D341Med (cell line): ENCODE data around the gene PITPNB.

Experiments
- DNase-seq: peaks from one replicate; pipeline ENCODE4 v3.0.0; 2012; ENCODE audit warnings: low spot score

PITPNB gene

DNA sequence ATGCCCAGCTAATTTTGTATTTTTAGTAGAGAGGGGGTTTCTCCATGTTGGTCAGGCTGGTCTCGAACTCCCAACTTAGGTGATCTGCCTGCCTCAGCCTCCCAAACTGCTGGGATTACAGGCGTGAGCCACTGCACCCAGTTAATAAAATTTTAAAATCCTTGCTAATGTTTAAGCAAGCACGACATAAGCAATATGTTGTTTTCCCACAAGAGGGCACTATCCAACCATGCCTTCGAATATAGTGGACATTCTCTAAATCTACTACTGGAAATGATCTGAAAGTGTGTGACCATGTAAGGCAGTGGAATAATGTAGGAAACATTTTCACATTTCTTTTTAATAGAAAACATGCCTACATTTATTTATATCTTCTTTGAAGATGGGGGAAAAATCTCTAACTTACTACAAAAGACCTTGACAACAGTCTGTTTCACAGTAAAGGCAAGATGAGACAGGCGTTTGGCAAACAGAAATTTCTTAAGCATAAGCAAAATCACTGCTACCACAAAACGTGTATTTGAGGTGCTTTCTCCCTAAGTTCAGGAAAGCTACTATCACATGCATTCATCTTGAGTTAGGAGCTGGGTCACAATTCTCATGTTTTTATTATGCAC is 38.2 kb downstream of the PITPNB start:
- DNase-seq = no peak

DNA sequence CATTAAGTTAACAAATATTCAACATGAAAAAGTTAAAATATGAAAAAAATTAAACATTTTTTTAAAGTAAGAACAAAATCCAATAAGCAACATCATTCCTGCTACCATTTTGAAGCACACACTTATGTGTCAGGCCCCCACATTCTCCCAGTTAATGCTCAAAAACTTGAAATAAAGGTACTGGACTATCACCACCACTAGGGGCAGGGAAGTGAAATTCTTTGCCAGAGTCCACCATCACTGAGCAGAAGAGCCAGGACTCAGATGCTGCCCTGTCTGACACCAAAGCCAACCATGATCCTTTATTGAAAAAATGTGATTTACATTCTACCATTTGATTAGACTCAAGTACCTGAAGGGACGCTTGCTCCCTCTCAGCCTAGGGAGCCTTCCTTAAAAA is 39.1 kb downstream of the PITPNB start:
- DNase-seq = peak; percentile 52

DNA sequence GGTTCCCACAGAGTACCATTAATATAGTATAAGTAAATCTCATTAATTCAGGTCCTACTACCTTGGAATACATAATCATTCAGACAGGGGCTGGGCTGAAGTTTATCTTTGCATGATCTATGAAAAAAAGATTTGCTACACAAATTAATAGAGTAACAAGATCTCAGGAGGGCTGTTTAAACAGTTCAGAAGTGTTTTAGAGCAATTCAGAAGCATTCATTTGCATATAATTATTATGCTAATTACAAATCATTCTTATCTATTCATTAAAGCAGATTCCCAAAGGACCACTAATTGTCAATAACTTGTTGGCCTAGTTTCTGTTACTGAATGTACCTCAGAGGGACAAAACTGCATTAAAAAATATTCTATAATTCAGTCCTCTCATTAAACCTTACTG is 40.5 kb downstream of the PITPNB start:
- DNase-seq = no peak

DNA sequence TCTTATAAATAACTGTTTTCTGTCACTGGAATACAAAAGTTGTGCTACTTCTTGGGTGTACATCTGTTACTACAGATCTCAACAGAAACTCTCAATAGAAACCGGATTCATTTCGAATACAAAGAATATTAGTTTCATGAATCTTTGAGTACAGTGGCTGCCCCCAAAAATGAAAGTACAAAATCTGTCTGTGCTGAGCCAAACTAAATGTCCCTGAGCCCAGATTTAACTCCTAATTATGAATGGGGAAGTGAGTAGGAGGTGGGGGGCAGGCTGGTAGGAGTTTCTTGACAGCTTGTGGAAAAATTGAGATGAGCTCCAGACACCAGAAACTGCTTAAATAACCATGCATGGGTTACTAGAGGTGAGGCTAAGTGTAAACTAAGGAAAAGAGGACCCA is 41.6 kb downstream of the PITPNB start:
- DNase-seq = no peak

DNA sequence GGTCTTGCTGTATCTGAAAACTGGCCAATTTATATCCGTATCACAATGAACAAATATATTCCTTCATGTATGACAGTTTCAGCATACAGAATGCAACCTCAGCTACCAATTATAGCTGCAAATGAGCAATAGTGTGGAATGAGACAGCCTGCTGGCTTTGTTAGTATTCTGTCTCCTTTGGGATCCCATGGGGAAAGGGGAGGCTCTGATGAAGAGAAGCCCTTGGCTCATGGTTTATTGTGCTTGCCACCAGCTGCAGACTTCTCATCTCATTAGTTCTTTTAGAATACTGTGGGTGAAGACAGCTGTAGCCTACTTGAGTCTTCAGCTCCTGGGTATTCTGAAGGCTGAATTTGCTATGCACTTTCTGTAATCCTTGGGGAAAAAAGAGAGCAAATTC is 42.4 kb downstream of the PITPNB start:
- DNase-seq = peak; percentile 75

DNA sequence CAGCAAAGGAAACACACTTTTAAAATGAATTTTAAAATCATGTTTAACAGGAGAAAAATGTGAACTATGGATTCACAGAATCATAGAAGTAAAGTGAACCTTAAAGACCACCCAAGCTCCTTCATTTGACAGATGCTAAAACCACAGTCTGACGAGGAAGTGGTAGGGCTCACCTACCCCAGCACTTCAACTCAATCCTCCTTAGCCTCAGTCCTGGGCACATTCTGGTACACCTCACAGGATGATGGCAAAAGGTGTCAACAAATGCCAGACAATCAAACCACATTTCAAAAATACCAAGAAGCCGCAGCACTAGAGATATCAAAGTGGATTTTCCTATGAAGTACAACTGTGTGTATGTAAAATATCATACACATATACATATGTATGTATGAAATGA is 43.1 kb downstream of the PITPNB start:
- no peak for DNase-seq

DNA sequence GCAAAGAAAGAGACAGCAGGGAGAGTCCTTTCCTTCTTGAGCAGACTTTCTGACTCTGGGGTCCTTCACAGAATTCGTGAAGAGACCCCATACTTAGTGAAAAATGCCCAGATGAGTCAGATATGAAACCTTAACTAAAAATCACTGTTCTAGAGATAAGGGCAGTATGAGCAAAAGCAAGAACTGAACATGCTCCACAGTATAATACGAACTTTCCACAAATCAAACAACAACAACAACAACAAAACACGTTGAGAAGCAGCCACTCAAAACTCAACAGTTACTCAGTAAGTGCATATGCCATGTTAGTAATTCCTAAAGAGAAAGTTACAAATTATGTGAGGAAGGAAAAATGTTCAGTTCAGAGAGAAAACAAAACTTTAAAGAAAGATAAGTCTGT is 44.3 kb downstream of the PITPNB start:
- DNase-seq = no peak

DNA sequence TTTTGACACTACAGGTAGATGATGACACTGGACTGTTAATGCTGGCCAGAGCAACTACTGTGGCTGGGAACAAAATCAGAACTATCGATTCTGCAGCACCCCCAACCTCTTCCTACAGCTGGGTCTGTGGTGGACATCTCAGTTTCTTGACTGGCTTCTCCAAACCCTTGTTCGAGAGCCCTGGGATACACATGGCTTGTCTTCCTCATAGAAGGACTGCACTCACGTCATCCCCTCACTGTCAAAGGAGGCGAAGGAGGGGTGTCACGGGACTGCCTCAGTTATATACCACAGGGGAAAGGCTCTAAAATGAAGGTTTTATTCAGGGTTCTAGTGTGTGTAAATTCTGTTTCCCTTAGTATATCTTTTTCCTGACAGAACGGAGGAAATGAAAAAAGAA is 44.9 kb downstream of the PITPNB start:
- DNase-seq = no peak

DNA sequence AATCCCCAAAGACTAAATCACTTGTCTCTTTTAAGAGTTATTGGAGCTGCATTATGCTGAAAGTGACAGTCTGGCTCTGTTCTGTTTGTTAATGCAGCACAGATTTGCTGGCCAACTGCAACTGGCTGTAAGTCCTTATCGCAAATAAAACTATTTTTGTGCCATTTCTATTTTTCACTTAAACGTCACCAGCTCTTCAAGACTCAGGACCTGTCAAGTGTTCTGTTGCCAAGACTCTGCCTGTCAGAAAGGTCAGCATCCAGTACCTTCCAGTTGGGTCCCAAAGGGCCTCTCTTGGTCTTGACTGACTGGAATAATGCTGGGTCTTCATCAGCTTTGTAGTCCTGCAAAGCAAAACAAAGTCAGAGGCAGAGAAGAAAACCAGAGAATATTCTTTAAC is 45.6 kb downstream of the PITPNB start:
- DNase-seq = no peak

DNA sequence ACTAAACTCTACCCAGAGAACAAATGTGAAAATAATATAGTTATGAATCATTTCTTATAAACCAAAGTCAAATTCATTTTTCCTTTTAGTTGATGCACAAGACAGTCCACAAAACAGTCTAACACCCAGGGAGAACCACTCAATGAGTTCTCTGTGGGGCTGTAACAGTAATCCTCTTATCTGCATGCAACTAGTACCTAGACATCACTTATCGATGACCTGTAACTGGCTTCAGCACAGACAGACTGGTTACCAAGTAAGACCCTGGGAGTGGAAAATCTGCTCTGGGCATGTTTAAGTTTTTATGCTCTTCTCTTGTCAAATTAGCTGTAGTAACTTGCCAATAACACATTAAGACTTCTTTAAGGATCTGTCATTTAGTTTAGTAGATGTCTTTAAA is 46.6 kb downstream of the PITPNB start:
- no peak for DNase-seq

DNA sequence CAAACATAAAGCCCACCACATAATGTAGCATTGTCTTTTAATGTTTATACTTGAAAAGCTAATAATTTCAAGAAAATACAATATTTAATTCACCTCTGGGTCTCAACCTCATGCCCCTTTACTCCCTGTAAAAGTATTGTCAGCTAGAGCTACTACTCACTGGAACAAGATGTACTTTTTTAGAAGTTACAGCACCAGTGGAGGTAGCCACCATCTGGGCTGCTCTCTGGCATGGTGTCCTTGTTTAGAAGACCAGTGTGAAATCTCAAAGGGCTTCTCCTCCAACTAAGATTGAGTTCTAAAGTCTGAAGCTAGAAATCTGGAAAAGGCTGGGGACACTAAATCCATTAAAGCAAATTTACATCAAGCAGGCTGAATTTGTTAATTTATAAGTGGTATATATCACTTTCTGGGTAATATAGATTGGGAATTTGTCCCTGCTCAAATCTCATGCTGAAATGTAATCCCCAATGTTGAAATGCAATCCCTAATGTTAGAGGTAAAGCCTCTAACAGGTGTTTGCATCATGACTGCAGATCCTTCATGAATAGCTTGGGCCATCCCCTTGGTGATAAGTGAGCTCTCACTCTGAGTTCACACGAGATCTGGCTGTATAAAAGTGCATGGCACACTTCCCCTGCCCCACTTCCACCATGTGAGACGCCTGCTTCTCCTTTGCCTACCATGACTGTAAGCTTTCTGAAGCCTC is 47.6 kb downstream of the PITPNB start:
- DNase-seq = no peak

DNA sequence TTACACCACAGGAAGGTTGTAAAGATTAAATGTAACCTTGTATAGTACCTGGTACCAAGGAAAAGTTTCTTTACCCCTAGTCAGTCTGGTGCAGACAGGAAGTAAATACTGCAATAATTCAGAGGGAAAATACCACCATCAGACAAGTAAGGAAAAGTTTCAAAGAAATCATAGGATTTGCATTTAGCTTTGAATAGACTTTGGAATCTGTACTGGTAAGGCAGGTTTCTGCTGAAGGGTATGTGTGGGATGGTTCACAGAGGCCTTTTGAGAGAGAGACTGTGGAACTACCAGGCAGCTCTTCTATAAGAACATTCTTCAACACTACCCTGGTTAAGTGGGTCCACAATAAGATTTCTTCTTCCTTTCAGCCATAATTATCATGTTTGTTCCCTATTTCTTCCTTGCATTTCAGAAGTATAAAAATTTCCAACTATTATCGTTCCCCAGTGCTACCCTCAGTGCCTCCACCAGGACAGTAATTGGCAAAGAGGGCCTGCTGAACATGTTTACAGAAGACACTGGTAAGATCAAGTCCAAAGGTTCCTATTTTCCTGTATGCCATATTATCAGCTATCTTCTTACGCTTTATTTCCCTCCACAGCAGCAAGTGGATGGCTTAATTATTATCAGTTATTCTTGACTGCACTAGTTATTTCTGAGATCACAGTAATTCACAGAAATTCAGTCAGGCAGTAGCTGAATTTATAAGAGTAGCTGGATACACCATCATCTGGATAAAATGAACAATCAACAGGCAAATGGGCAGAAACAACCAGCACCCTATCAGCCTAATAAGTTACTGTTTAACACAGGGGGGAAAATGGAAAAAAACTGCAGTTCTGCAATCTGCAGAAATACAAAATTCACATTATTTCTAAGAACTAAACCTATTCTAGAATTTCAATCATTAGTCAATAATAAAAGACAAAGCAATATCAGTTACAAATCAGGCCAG is 48.5 kb downstream of the PITPNB start:
- no peak for DNase-seq

DNA sequence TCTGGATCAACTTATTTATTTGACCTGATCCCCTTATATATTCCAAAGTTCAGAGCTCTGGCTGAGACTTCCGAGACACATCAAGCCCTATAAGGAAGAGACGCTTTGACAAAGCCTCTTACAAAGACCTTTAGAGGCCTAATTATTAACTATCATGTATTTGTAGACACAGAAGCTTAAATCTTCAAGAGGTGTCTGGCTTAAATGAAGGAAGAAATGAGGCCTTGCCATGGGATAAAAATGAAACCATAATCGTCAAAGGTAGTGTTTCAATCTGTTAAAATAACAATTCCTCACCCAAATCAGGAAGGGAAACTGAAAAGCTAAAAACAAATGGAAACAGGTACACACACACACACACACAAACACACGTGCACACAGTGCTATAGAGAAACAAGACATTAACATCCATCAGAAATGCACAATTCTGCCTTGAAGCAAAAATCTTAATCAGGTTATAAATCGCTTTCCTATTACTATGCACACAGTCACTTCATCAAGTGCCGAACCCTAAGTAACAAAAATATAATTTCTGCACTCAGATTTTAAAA is 50.2 kb downstream of the PITPNB start:
- no peak for DNase-seq

DNA sequence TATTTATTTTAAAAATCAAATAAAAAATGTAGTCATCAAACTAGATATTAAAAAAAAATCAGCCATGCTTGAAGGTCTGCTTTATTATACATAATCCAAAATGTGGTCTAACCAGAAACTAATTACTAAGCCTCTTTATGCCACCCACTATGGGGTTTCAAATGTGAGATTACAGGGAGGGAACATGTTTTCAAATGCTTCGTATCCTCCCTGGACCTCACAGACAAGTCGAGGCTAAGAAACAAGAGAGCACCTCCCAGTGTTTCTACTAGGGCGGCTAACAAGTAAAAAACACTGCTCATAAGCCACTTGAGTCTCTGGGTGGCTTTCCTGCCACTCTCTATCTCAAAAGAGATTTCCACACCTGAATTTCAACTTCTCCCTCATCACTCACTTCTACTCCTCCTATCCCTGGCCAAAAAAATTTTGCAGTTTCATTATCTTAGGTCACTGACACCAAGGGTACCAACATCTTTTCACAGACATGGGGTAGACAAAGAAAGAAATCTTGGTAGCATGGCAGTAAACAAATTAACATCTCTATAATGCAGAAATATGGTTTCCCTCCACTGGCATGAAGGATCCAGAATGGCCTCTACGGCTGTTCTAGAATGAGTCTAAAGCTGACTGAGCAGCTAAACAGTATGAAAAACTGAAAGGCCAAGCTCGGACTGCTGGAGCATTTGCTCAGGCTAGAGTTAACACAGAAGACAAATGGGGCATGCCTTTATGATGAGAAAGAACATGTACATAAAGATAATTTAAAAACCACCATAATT is 50.9 kb downstream of the PITPNB start:
- DNase-seq = no peak

DNA sequence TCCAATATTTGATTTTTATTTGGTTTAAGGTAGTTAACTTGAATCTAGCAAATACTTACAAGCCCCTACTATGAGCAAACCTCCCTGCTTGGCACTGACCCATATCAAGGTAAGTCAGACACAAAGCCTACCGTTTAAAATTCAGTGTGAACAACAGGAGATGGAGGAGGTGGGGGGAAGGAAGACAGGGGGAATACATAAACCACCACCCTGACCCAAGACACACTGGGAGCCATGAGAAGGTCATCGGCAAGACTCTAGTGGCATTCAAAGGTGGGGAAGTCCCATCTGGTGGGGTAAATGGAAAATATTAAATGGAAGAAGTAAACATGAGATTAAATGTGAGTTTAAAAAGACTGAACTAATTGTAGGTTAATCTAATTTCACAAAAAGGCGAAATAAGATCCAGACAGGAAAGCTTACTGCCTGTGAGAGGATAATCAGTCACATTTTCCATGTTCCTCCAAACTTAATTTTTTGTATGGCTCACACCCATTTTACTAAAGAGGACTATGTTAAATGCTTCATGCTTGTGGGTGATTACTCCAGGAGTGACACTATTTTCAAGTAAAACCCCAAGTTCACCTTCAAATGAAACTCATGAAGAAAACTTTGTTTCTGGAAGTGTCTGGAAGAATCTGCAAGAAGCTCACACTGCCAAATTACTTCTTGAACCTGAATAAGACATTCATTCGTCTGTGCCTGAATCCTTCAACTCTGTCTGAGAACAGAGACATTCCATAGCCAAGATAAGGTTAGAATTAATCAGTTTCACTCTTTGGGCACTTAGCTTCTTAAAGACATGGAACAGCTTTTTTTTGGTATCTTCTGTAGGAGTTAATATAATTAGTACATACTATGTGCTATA is 51.7 kb downstream of the PITPNB start:
- no peak for DNase-seq

DNA sequence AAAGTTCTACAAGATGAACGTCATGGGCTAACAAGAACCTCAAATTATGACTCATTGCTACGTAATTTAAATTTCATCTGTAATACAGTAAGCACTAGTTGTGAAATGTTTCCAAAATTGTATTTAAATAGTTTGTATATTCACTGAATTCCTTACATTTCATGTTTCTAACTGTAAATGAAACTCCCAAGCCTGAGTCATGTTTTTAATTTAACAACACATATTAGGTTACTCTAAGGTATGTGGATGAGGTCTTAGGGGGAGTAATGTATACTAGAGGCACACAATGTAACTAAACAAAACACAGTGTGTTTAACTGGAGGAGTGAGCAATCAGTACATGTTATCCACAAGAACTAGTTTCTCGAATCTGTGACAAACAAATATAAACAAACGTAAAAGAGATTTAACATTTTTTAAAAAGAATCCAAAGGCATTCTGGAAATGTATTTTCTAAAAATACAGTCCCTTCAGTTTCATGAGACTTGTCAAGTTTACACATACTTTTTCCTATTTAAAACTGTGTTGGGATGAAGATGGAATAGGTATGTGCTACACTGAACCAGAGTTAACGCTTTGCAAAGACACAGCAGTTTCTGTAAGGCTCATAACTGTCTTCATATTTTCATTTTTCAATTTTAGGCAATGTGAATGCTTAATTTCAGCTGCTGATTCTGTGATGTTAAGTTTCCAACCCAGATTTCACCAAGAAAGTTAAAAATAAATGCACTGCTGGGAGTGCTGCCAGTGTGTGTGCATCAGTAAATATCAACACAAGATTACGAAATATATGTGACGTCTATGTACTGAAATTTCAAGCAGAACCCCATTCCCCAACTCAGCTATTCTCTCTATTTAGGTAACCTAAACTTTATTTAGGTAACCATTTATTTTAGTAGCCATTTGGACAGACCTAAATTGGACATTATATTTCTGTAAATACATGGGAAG is 52.6 kb downstream of the PITPNB start:
- DNase-seq = no peak

DNA sequence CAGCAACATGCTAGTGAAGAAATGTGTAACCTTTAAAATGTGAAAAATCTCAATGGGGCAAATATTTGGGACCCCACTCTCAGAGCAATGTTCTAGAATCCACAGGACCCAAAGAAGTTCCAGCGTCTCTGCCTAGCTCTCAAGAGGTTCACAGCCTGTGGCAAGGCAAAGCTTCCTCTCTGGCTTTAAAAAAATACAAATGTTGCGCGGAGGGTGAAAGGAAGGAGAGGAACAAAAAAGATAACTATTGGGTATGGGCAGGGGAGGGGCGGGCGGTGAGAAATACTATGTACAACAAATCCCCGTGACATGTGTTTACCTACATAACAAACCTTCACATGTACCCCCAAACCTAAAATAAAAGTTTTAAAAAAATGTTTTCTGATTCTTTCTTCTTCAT is 53.6 kb downstream of the PITPNB start:
- no peak for DNase-seq

DNA sequence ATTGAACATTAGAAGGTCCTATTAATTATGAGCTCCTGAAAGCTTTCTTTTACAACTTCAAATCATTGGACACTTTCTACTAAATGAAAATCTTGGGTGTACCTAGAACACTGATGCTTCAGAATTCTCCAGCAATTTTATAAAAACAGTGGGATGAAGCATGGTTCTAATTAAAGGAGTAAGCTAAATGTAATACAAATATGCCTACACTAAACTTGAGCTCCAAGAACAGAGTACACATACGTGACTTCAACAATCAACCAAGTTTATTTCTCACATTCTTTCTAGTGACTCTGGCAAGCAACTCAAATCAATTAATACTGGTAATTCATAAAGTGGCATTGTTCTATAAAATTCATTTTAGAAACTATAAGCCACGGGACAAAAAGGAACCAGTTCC is 55.5 kb downstream of the PITPNB start:
- DNase-seq = no peak

DNA sequence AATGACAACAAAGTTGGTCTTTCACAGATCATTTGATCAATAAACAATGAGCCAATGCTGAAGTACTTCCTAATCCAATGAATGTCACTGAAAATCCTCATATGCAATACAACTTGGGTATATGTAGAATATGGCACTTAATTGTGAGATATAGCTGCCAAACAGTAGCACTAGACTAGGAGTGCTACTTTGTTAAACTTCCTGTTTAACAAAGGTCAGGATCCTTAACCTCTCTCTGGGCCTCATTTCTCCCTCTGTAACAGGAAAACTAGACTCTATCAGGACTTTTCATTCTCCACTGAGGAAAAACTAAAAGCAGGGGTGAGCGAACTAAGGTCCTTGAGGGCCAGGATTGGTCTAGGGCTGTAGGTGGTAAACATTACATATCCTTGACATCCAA is 56.1 kb downstream of the PITPNB start:
- no peak for DNase-seq

DNA sequence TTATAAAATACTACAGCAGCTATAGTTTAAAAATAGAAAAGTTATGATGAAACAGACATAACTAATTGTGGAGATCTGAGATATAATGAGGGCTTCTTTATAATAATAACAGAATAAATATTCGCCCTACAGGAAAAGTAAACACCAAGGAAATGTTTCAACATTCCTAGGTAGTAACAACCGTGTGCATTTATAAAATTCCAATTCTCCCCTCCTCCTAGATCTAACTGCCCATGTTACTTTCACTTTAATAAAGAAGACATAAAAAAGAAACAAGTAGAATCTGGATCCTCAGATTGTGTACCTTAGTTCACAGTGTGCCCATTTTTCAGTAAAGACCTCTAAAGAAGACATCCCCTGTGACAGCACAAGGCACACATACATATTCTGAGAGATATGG is 59.7 kb downstream of the PITPNB start:
- no peak for DNase-seq
